Gastrocnemius medialis (tissue), 4 donors: ENCODE results near the gene ARHGAP23. TPM values are rescaled to one million over a fixed set of nuclear protein-coding genes. Genes with fewer than 3 reads are reported as not detected.

Experiments
- ATAC-seq, 2 donors: fragments of 150-250 bp; one replicate each; pipeline ENCODE4 v1.9.1; 2016
- DNase-seq, 2 donors: peaks; one replicate each; pipeline ENCODE4 v3.0.0-alpha.2; 2019
- H3K27ac ChIP-seq, 4 donors: fragments of 200-600 bp; sonication (generic); 1 replicate in 1 of 4; 2 replicates in 3 of 4; pipeline ENCODE4 v1.5.1; 2016 to 2018; ENCODE audit warnings: mild to moderate bottlenecking in 2 of 4, moderate library complexity in 1 of 4
- H3K27me3 ChIP-seq, 3 donors: fragments of 200-600 bp; sonication (generic) in 2 of 3; 1 replicate in 1 of 3; 2 replicates in 2 of 3; pipeline versions ENCODE4 v1.5.1 to v1.6.0; 2016 to 2019; ENCODE audit warnings: mild to moderate bottlenecking in 1 of 3, moderate library complexity in 1 of 3
- H3K36me3 ChIP-seq, 2 donors: fragments of 200-600 bp; sonication (generic) in 1 of 2; one replicate each; pipeline ENCODE4 v1.5.1; 2017 to 2018
- H3K4me1 ChIP-seq, 2 donors: fragments of 200-600 bp; sonication (generic) in 1 of 2; one replicate each; pipeline ENCODE4 v1.5.1; 2016 to 2017; ENCODE audit warnings: mild to moderate bottlenecking in 2 of 2
- H3K4me3 ChIP-seq, 4 donors: fragments of 200-600 bp; sonication (generic) in 3 of 4; 1 replicate in 1 of 4; 2 replicates in 3 of 4; pipeline ENCODE4 v1.5.1; 2016 to 2019; ENCODE audit warnings: mild to moderate bottlenecking in 2 of 4
- H3K9me3 ChIP-seq, 3 donors: fragments of 200-600 bp; sonication (generic) in 2 of 3; 1 replicate in 1 of 3; 2 replicates in 2 of 3; pipeline ENCODE4 v1.5.1; 2016 to 2019
- CTCF ChIP-seq, 5 experiments: fragments of 450-650 bp in 3 of 5; fragments of 200-600 bp in 2 of 5; sonication (generic) in 2 of 5; IDR thresholded peaks in 4 of 5; conservative IDR thresholded peaks in 1 of 5; 1 replicate in 4 of 5; 2 replicates in 1 of 5; pipeline ENCODE4 v1.5.1; 2016 to 2019; ENCODE audit warnings: antibody characterized with exemption in 5 of 5, mild to moderate bottlenecking in 3 of 5, moderate library complexity in 3 of 5
- POLR2A ChIP-seq, 2 donors: fragments of 450-650 bp; IDR thresholded peaks; one replicate each; pipeline ENCODE4 v1.6.1; 2017; ENCODE audit warnings: antibody characterized with exemption in 2 of 2, mild to moderate bottlenecking in 2 of 2, moderate library complexity in 2 of 2
- in situ Hi-C, 4 donors: fragments of 200-750 bp; cut with MboI; loops; one replicate each; pipeline versions ENCODE4 v1.15.0 to v1.8.0; 2017; ENCODE audit warnings: low sequenced_read_pairs in 4 of 4
- intact Hi-C: fragments of 100-400 bp; cut with DNase I; formaldehyde crosslinking; loops from one replicate; pipeline ENCODE4 v1.15.1; 2023; ENCODE audit warnings: low total_unique reads
- total RNA-seq, 4 donors: library from RNA; depleted of rRNA; stranded (reverse); fragments of >200 nt; gene quantifications; one replicate each; pipeline versions ENCODE4 v1.1.0 to v1.2.3, GENCODE V29; 2016

The ARHGAP23 gene
- total RNA-seq, 4 donors from 2014 or later = 8.0 to 22.7 (median 12.1) TPM

GRCh38 chr17:38455288-38455915 lies 27.1 kb downstream of the ARHGAP23 start:
- ATAC-seq = no peak
- Histone ChIP-seq H3K9me3 (no peaks in the 10 kb centered on the region), H3K27me3 (no peaks in the 10 kb centered on the region), H3K4me1 (peaks cover 36 to 50% of the 10 kb centered on the region in 2 donors), H3K36me3 (peaks cover 0 to 13% of the 10 kb centered on the region in 2 donors), H3K4me3 (no peak overlapping the region), H3K27ac (peak overlapping the region; percentile 73 to 87 (median 82))
- intact Hi-C loops (no loop called here), in situ Hi-C loops (no loop called here)
- no peak for TF ChIP-seq POLR2A (IDR thresholded peaks at IDR 0.05)
- no peak for TF ChIP-seq CTCF (IDR thresholded peaks at IDR 0.05 in 4 of 5, conservative IDR thresholded peaks at IDR 0.05 in 1 of 5)
- no peak for DNase-seq

GRCh38 chr17:38456031-38456815 lies 28.0 kb downstream of the ARHGAP23 start:
- H3K36me3 ChIP-seq = peaks cover 0 to 13% of the 10 kb centered on the region in 2 donors
- in situ Hi-C loops (no loop called here), intact Hi-C loops (no loop called here)
- H3K4me3 ChIP-seq = no peak overlapping the region
- no peaks in the 10 kb centered on the region for H3K9me3 ChIP-seq
- no peaks in the 10 kb centered on the region for H3K27me3 ChIP-seq
- peak overlapping the region; percentile 73 to 87 (median 82) for H3K27ac ChIP-seq
- TF ChIP-seq POLR2A (IDR thresholded peaks at IDR 0.05) (no peak), CTCF (IDR thresholded peaks at IDR 0.05 in 4 of 5, conservative IDR thresholded peaks at IDR 0.05 in 1 of 5) (peak in 1 of 5 experiments; percentile 26)
- ATAC-seq (no peak), DNase-seq (no peak)
- H3K4me1 ChIP-seq = peaks cover 29 to 42% of the 10 kb centered on the region in 2 donors

GRCh38 chr17:38457577-38458371 lies 29.5 kb downstream of the ARHGAP23 start:
- Histone ChIP-seq H3K4me3 (no peak overlapping the region), H3K27ac (no peak overlapping the region), H3K9me3 (no peaks in the 10 kb centered on the region), H3K36me3 (peaks cover 0 to 13% of the 10 kb centered on the region in 2 donors), H3K27me3 (no peaks in the 10 kb centered on the region), H3K4me1 (peaks cover 25 to 36% of the 10 kb centered on the region in 2 donors)
- in situ Hi-C loops (no loop called here), intact Hi-C loops (no loop called here)
- TF ChIP-seq POLR2A (IDR thresholded peaks at IDR 0.05) (no peak), CTCF (IDR thresholded peaks at IDR 0.05 in 4 of 5, conservative IDR thresholded peaks at IDR 0.05 in 1 of 5) (no peak)
- no peak for ATAC-seq
- DNase-seq = no peak

- no peak for ATAC-seq
- peaks cover 30 to 35% of the 10 kb centered on the region in 2 donors for H3K4me1 ChIP-seq
- H3K27ac ChIP-seq = no peak overlapping the region
- intact Hi-C loops (no loop called here), in situ Hi-C loops (no loop called here)
- H3K27me3 ChIP-seq = no peaks in the 10 kb centered on the region
- TF ChIP-seq POLR2A (IDR thresholded peaks at IDR 0.05) (no peak), CTCF (IDR thresholded peaks at IDR 0.05 in 4 of 5, conservative IDR thresholded peaks at IDR 0.05 in 1 of 5) (no peak)
- no peak overlapping the region for H3K4me3 ChIP-seq
- no peaks in the 10 kb centered on the region for H3K9me3 ChIP-seq
- DNase-seq = no peak
- peaks cover 0 to 13% of the 10 kb centered on the region in 2 donors for H3K36me3 ChIP-seq
Observed at GRCh38 chr17:38458521-38458920, 30.3 kb downstream of the ARHGAP23 start.
